NCI-H2227 (cell line): Measurements from ENCODE around the gene LSP1.
A peak's percentile ranks its signal among the peaks of the same experiment; 100 is the strongest.

Experiments
- DNase-seq: peaks from one replicate; lab custom pipeline; 2025; ENCODE audit not compliant: unreplicated experiment; lab: John Stamatoyannopoulos, UW

The LSP1 gene

GRCh38 chr11:1836011-1836945 lies 16.6 kb upstream of the LSP1 start:
- DNase-seq, result no peak

- peak; percentile 81 for DNase-seq
These were observed 15.5 kb upstream of the LSP1 start for GRCh38 chr11:1837171-1838076.

GRCh38 chr11:1838077-1838425 lies 14.8 kb upstream of the LSP1 start:
- no peak for DNase-seq

- no peak for DNase-seq
These were observed 14.3 kb upstream of the LSP1 start, which contains the start of gene TNNI2 for GRCh38 chr11:1838426-1839144. Gene TNNI2, plus strand, starts transcription at chr11:1838981. Its CDS starts 716 bp downstream, at chr11:1839697.

GRCh38 chr11:1839204-1839923 lies 13.5 kb upstream of the LSP1 start:
- no peak for DNase-seq

- DNase-seq, result no peak
These were observed 12.7 kb upstream of the LSP1 start for GRCh38 chr11:1839924-1840779.

- no peak for DNase-seq
These were observed 12.0 kb upstream of the LSP1 start for GRCh38 chr11:1840780-1841480.

- no peak for DNase-seq
These were observed 11.3 kb upstream of the LSP1 start for GRCh38 chr11:1841511-1842148.

- DNase-seq, result no peak
These were observed 10.5 kb upstream of the LSP1 start for GRCh38 chr11:1842149-1843097.

- DNase-seq, result no peak
These were observed 9.8 kb upstream of the LSP1 start for GRCh38 chr11:1843098-1843473.

GRCh38 chr11:1843796-1844195 lies 9.1 kb upstream of the LSP1 start:
- no peak for DNase-seq

- DNase-seq, result no peak
These were observed 8.4 kb upstream of the LSP1 start for GRCh38 chr11:1844221-1845094.

- DNase-seq, result no peak
These were observed 7.8 kb upstream of the LSP1 start for GRCh38 chr11:1845095-1845429.

GRCh38 chr11:1845561-1846452 lies 7.1 kb upstream of the LSP1 start:
- no peak for DNase-seq

- no peak for DNase-seq
These were observed 6.4 kb upstream of the LSP1 start for GRCh38 chr11:1846453-1846932.
